Measurements from ENCODE around the gene ABTB2. TPM values are rescaled to one million over a fixed set of nuclear protein-coding genes. Genes with fewer than 3 reads are reported as not detected.

ABTB2 gene
- total RNA-seq, 1 donor: 5.1 TPM

DNA sequence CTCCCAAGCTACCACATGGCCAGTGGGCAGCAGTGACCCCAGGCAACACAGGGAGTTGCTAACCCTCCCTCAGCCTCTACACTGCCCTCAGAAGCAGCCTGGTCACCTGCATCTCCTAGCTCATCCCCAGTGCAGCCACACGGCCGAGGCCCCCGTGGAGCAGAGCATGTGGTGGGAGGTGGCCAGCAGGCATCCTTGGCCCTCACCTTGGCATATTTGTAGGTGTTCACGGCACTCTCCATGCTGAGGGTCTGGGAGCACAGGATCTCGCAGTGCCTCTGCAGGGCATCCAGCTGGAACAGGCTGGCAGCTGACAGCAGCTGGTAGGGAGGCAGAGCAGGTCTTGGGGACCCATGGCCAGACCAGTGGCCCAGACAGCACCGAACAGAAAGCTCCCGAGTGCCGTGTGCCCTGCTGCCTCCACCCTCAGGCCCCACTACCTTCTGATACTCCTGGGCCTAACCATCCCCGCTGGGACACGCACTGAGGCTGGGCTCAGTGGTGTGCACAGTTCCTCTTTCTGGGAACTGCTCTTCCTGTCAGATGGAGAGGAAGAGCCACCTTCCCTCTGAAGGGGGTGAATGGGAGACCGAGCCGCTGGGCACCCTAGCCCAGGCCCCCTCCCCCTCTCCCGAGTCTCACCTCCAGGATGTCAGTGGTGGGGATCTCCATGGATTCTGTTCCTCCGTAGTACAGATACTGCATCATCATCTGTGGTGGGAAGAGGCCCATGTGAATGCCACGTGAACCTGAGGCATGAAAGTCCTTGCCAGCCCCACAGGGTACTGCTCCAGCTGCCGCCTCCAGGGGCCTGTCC is 203.5 kb downstream of the ABTB2 start:
- Histone ChIP-seq H3K4me3 (ENCODE audit: insufficient read depth, low read length) (no peak overlapping the region), H3K27ac (ENCODE audit: low read depth, low read length) (no peak overlapping the region), H3K4me2 (ENCODE audit: insufficient read depth, low read length) (no peak overlapping the region), H4K20me1 (ENCODE audit: insufficient read depth, low read length) (peaks cover 11% of the 10 kb centered on the region), H2AFZ (ENCODE audit: low read length) (no peak overlapping the region), H3K79me2 (ENCODE audit: insufficient read depth, low read length) (no peaks in the 10 kb centered on the region), H3K27me3 (ENCODE audit: insufficient read depth, low read length) (no peaks in the 10 kb centered on the region), H3K4me1 (ENCODE audit: insufficient read depth, low read length) (no peaks in the 10 kb centered on the region), H3K9me3 (ENCODE audit: low read depth, low read length) (no peaks in the 10 kb centered on the region), H3K36me3 (ENCODE audit: insufficient read depth, low read length) (peaks cover 17% of the 10 kb centered on the region)
- TF ChIP-seq, protein P1, sequence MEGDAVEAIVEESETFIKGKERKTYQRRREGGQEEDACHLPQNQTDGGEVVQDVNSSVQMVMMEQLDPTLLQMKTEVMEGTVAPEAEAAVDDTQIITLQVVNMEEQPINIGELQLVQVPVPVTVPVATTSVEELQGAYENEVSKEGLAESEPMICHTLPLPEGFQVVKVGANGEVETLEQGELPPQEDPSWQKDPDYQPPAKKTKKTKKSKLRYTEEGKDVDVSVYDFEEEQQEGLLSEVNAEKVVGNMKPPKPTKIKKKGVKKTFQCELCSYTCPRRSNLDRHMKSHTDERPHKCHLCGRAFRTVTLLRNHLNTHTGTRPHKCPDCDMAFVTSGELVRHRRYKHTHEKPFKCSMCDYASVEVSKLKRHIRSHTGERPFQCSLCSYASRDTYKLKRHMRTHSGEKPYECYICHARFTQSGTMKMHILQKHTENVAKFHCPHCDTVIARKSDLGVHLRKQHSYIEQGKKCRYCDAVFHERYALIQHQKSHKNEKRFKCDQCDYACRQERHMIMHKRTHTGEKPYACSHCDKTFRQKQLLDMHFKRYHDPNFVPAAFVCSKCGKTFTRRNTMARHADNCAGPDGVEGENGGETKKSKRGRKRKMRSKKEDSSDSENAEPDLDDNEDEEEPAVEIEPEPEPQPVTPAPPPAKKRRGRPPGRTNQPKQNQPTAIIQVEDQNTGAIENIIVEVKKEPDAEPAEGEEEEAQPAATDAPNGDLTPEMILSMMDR (IDR thresholded peaks at IDR 0.05; ENCODE audit: extremely low read depth, low read depth, low read length): no peak
- peak; percentile 83 for DNase-seq (ENCODE audit: insufficient read length, low spot score, missing footprints)

DNA sequence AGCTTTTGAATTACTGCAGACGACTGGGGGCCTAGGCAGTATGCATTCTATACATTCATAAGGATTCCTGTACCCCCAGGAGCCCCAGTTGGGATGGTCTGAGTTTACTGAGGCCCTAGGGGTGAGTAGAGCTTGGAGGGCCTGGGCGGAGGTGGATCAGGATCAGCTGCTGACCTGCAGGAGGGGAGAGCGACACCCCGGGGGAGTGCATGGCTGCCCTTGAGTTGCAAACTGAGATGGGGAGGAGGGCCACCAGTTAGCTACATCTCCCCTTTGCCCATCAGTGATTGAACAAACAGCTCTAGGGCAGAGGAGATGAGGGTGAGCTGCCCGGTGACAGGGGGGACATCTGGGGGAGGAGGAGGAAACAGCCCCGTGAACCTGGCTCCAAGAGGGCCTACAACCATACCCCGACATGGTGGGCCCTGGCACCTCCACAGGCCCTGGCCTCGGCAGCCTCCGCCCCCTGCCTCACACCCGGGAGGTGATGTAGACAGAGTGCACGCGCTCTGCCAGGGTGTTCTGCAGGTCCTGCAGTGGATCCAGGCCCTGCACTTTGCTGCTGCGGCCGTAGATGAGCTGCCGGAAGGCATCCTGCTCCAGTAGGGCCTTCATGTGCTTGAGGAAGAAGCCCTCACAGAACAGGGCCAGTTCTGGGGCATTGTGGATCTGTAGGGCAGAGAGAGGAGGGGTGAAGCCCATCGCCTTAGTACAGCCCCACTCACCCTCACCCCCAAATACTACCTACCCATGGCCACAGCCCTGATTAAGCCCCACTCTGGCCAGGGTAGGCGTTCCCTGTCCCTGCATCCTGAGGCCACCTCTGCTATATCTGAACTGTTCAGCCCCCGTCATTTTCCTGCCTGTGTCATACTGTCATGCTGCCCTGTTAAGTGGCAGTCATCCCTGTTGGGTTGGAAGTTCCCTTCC is 205.6 kb downstream of the ABTB2 start:
- no peaks in the 10 kb centered on the region for H3K4me1 ChIP-seq (ENCODE audit: insufficient read depth, low read length)
- TF ChIP-seq, protein P1 (IDR thresholded peaks at IDR 0.05; ENCODE audit: extremely low read depth, low read depth, low read length): no peak
- no peak overlapping the region for H3K4me2 ChIP-seq (ENCODE audit: insufficient read depth, low read length)
- H4K20me1 ChIP-seq (ENCODE audit: insufficient read depth, low read length): peaks cover 11% of the 10 kb centered on the region
- no peak overlapping the region for H3K4me3 ChIP-seq (ENCODE audit: insufficient read depth, low read length)
- H3K27me3 ChIP-seq (ENCODE audit: insufficient read depth, low read length): no peaks in the 10 kb centered on the region
- no peaks in the 10 kb centered on the region for H3K9me3 ChIP-seq (ENCODE audit: low read depth, low read length)
- DNase-seq (ENCODE audit: insufficient read length, low spot score, missing footprints): peak; percentile 72
- peaks cover 24% of the 10 kb centered on the region for H3K36me3 ChIP-seq (ENCODE audit: insufficient read depth, low read length)
- H3K79me2 ChIP-seq (ENCODE audit: insufficient read depth, low read length): no peaks in the 10 kb centered on the region
- H2AFZ ChIP-seq (ENCODE audit: low read length): no peak overlapping the region
- H3K27ac ChIP-seq (ENCODE audit: low read depth, low read length): no peak overlapping the region

DNA sequence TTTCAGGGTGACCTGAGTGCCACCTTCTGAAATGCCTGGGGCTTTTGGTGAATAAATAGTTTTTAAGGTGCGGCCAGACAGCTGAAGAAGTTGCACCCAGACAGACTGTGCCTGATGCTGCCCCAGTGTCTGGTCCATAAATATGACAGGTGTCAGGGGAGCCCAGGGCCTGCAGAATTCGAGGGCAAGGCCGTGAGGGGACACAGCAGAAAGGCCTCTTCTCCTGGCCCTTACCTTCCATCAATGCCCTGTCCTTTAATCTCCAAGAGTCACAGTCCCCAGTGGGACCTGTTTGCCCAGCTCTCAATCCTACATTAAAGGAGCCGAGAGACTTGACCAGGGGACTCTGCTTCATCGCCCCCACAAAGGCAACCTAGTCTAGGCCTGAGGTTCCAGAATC is 206.6 kb downstream of the ABTB2 start:
- Histone ChIP-seq H3K9me3 (ENCODE audit: low read depth, low read length) (no peaks in the 10 kb centered on the region), H3K4me2 (ENCODE audit: insufficient read depth, low read length) (no peak overlapping the region), H4K20me1 (ENCODE audit: insufficient read depth, low read length) (peaks cover 11% of the 10 kb centered on the region), H3K4me3 (ENCODE audit: insufficient read depth, low read length) (no peak overlapping the region), H3K27me3 (ENCODE audit: insufficient read depth, low read length) (no peaks in the 10 kb centered on the region), H3K27ac (ENCODE audit: low read depth, low read length) (no peak overlapping the region), H2AFZ (ENCODE audit: low read length) (no peak overlapping the region), H3K79me2 (ENCODE audit: insufficient read depth, low read length) (no peaks in the 10 kb centered on the region), H3K36me3 (ENCODE audit: insufficient read depth, low read length) (peaks cover 34% of the 10 kb centered on the region), H3K4me1 (ENCODE audit: insufficient read depth, low read length) (no peaks in the 10 kb centered on the region)
- TF ChIP-seq, protein P1 (IDR thresholded peaks at IDR 0.05; ENCODE audit: extremely low read depth, low read depth, low read length): no peak
- peak; percentile 68 for DNase-seq (ENCODE audit: insufficient read length, low spot score, missing footprints)

Measured in osteoblast (primary cell).